Measurements from ENCODE around the gene FKBP8.
A peak's percentile ranks its signal among the peaks of the same experiment; 100 is the strongest.
"Not testable (repeated sequence)": the region's sequence is repeated elsewhere in the genome, so short reads cannot be mapped to it uniquely, and the experiment has no call there.

The FKBP8 gene

DNA sequence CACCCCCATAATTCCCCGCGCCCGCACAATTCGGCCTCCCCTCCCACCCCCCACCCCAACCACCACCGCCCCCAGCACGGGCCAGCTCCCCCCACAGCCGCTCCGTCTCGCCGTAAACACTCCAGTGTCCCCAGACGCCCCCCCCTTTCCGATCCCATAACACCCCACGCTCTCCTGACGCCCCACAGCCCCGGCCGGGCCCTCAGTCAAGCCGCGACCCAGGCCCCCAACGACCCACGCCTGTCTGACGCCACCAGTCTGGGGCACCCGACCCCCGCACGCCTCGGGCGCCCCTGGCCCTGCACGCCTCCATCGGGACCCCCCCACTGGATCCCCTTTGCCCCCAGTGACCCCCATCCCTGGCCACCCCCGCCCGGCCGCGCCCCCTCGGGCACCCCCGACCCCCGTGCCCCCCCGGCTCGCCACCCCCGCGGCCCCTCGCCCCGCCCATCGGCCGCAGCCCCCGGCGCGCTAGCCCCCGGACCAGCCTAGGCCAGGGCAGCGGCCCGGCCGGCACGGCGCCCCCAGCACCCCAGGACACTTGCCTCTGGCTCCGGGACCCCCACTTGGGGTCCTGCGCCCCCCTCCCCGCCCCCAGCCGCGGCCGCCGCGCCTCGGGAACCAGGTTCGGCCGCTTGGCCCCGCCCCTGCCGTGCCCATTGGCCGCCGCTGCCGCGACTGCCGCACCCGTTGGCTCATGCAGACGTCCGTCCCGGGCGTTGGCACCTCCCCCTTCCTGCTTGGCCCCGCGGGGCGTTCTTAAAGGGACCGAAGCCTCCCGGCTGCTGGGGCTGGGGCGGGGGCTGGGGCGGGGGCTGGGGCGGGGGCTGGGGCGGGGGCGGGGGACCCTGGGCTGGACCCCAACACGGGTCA, at the start of gene FKBP8:
TSS of gene FKBP8 (minus strand) at position 633 of the 873 bp plus-strand sequence. CDS start 1,603 bp downstream, outside the sequence.
- DNase-seq, result peak; percentile 83

DNA sequence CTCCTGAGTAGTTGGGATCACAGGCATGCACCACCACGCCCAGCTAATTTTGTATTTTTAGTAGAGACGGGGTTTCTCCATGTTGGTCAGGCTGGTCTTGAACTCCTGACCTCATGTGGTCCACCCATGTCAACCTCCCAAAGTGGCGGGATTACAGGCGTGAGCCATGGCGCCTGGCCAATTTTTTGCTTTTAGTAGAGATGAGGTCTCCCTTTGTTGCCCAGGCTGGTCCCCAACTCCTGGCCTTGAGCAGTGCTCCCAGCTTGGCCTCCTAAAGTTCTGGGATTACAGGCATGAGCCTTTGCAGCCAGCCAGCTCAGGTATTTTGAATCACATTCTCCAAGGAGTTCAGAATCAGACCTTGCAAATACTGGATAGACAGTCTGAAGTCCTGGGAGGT, 49.4 kb upstream of the FKBP8 start:
- DNase-seq, result not testable (repeated sequence)

DNA sequence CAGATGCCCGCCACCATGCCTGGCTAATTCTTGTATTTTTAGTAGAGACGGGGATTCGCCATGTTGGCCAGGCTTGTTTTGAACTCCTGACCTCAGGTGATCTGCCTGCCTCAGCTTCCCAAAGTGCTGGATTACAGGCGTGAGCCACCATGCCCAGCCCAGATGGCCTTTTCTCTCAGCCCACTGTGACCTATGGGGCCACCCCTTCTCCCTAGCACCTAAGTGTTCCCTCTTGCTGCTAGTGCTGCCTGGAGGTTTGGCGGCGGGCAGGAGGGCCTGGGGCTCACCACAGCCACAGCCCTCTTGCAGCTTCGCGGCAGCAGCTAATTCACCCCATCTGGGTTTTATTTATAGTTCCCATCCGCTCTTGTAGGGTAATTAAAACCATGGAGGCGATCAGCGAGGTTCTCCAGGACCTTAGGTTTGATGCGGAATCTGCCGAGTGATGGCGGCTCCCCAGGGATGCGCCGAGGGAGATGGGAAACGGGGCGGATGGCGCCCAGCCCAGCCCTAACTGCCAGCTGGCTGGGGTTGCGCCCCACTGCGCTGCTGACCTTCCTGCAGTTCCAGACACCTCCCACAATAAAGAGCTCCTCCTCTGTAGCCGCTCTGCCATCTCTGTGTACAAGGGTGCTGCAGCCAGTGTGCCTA, 48.5 kb upstream of the FKBP8 start:
- no peak for DNase-seq

DNA sequence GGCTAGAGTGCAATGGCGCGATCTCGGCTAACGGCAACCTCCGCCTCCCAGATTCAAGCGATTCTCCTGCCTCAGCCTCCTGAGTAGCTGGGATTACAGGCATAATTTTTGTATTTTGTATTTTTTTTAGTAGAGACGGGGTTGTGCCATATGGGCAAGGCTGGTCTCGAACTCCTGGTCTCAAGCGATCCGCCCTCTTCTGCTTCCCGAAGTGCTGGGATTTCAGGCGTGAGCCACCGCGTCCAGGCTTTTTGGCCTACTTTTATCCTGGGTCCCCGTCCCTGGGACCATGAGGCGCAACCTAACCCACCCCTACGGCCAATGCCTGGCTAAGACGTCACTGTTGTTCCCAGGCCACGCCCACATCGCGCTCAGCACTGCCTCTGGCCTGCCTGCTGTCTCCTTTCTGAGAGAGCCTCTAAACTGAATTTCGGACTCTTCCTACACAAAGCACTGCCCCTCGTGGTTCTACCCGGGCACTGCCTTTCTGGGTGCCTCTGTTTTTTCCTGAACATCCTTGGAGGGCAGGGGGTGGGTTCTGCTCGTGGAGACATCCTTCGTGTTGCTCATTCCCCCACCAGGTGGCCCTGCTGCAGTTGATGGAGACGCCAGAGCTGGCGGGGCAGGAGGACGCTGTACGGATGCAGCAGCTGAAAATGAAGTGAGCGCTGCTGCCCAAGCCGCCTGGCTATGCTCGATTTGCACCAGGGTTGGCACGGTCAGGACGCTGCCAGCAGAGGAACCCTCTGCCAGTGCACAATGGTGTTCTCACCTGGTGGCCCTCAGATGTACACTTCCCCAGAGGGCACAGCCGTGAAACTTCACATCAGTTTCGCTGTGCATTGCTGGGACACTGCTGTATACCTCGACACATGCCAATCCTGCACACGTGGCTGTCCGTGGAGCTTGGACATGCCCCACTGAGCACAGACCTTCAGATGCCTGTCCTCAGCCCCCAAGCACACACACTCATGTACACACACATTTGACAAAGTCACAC, 47.2 kb upstream of the FKBP8 start:
- peak; percentile 21 for DNase-seq

DNA sequence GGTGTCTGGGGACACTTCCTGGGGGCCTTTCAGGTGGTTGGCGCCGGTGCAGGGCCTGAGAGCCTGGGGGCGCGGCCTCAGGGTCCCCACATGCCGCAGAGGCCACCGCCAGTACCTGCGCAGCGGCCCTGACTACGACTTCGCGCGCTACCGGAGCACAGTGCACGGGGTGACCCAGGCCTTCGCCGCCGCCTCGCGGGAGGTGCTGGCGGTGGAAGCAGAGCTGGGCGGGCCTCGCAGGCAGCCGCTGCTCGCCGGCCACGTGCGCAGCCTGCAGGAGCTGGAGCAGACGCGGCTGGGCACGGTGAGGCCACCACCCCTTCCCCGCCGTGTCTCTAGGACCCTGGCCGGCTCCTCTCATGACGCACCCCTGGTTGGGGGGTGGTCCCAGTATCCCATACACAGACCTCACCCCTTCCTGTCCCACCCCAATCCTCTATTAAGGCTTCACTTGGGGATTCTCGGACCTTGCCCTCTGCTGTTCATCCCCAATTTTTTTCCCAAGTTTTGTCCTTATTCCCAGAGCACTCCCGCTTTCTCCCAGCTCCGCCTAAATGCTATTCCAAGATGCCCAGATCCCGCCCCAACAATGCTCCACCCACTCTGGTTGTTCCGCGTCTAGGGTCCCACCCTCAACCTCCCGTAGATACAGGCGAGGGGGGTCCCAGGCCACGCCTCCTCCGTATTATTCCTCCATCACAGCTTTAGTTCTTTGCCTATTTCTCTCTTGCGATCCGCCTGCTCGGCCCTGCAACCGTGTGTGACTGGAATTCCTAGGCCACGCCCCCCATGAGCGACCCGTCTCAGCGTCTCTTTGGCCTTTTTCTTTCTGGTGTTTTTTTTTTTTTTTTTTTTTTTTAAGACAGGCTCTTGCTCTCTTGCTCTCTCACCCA, 46.3 kb upstream of the FKBP8 start:
- DNase-seq, result peak; percentile 71

DNA sequence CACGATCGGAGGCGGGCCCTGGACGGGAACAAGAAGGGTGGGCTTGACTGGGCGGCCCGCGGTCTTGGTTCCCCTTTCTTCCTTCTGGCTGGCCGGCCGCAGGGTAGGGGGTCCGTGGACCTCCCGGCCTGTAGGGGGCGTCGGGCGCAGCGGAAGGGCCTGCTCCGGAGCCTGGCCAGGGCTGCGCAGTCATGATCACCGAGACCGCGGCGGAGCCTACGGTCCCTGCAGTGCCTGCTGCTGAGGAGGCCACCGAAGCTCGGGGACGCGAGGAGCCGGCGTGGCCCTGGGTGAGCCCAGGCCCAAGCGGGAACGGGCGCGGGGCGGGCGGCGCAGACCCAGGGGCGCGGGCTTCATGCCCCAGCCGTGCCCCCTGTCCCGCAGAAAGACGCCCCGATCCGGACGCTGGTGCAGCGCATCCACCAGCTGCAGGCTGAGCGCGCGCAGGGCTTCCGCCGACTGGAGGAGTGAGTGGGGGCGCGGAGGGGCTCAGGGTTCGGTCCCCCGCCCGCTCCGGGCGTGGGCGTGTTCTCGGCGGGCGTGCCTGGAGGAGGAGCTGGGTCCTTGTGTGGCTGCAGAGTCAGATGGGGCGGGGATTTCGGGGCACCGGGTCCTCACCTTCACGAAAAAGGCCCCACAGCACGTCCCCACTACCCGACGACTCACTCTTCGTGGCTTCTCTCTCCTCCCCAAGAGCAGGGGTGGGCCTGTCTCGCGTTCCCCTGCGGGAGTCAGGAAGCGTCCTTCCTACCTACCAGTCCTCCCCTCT, 45.4 kb upstream of the FKBP8 start, which contains the start of gene REX1BD:
TSS of gene REX1BD (plus strand) at position 188 of the 769 bp plus-strand sequence. CDS start at position 192, 4 bp downstream.
- DNase-seq, result peak; percentile 83

DNA sequence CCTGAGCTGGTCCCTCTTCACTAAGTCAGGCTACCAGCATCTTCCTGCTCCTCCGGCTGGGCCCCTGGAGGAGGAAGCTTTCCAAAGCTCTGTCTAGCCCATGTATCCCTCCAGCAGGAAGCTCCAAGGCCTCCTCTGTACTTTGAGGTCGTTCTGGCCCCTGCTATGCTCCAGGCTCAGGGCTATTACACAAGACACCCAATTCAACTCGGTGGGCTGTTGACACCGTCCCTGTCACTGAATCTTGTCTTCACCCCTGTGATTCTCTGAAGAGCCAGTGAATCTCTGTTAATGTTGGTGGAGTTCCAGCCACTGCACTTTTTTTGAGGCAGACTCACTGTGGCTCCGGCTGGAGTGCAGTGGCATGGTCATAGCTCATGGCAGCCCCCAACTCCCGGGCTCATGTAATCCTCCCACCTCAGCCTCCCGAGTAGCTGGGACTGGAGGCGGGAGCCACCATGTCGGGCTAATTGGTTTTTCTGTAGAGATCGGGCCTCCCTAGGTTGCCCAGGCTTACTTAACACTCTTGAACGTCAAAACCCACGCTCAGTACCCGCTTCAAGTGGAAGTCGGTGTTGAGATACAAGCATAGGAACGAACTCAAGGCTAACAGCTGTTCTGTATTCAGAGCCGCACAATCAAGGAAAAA, 44.7 kb upstream of the FKBP8 start:
- DNase-seq, result no peak

DNA sequence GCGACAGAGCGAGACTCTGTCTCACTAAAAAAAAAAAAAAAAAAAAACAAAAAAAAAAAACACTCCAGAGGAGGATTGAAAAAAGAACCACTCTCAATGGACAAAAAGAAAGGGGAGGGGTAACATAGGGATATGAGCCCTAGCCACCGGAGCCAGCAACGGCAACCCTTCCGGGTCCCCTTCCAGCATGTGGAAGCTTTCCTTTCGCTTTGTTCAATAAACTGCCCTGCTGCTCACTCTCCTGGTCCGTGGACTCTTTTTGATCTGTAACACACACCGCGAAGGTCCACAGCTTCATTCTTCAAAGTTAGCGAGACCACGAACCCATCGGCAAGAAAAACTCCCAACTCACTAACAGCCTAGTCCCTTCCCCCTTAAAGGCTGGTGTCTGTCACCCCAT, 44.2 kb upstream of the FKBP8 start:
- no peak for DNase-seq

DNA sequence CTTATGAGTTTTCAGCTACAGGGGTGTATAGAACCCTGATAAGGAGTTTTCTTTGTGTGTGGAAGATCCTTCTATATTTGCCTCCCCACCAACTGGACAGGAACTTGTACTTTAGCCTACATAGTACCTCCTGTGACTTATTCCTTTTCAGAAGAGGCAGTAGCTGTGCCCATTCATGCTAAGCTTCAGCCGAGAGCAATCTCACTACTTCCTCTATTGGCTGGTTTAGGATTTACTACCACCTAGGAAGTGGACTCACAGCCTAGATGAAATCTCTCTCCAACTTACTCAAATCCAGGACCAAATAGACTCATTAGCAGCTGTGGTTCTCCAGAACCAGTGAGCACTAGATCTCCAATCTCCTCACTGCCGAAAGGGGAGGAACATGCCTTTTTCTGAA, 42.9 kb upstream of the FKBP8 start:
- no peak for DNase-seq

DNA sequence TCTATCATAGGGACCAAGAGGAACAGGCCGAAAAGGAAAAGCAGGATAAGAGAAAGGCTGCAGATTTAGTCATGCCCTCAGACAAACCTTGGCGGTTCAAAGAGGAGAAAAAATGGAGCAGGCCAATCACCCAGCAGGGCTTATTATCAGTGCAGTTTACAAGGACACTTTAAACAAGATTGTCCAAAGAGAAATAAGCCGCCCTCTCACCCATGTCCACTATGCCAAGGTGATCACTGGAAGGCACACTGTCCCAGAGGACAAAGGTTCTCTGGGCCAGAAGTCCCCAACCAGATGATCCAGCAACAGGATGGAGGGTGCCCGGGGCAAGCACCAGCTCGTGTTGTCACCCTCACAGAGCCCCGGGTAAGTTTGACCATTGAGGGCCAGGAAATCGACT, 36.9 kb upstream of the FKBP8 start:
- DNase-seq, result no peak

DNA sequence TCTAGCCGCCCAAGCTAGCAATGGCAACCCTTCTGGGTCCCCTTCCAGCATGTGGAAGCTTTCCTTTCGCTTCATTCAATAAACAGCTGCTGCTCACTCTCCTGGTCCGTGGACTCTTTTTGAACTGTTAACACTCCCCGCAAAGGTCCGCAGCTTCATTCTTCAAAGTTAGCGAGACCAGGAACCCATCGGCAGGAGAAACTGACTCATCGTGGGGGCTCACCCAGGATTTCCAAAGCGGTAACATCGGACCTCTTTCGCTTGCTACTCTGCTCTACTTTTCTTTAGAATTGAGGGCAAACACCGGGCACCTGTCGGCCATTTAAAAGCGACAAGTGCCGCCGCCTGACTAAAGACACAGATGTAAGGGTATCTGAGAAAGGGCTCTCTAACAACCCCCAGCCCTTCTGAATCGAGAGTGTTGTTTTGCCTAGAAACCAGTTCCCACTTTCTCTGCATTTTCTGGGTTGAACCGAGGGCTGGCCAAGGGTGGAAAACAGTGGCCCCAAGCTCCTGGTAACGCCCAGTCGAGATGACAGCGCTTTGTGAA, 34.1 kb upstream of the FKBP8 start:
- DNase-seq, result no peak

DNA sequence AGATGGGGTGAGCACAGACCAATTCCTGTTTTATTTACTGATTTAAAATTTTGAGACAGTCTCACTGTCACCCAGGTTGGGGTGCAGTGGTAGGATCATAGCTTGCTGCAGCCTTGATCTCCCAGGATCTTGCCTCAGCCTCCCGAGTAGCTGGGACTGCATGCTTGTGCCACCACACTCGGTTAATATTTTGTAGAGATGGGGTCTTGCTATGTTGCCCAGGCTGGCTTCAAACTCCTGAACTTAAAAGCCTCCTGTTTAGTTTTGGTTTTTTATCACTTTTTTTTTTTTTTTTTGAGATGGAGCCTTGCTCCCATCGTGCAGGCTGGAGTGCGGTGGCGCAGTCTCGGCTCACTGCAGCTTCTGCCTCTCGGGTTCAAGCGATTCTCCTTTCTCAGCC, 33.0 kb upstream of the FKBP8 start:
- DNase-seq, result no peak

DNA sequence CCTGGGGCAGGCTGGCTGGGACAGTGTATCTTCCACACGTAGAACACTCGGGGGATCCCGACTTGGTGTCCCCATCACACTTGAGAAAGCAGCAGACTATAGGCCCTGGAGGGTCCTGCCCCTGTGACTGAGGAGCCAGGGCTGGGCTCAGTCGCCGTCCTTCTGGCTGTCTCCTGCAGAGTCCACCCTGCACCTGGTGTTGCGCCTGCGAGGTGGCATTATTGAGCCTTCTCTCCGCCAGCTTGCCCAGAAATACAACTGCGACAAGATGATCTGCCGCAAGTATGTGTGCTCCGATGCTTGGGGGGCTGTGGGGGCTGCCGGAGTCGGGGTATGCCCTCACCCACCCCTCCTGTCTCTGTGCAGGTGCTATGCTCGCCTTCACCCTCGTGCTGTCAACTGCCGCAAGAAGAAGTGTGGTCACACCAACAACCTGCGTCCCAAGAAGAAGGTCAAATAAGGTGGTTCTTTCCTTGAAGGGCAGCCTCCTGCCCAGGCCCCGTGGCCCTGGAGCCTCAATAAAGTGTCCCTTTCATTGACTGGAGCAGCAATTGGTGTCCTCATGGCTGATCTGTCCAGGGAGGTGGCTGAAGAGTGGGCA, 31.4 kb upstream of the FKBP8 start:
- no peak for DNase-seq

DNA sequence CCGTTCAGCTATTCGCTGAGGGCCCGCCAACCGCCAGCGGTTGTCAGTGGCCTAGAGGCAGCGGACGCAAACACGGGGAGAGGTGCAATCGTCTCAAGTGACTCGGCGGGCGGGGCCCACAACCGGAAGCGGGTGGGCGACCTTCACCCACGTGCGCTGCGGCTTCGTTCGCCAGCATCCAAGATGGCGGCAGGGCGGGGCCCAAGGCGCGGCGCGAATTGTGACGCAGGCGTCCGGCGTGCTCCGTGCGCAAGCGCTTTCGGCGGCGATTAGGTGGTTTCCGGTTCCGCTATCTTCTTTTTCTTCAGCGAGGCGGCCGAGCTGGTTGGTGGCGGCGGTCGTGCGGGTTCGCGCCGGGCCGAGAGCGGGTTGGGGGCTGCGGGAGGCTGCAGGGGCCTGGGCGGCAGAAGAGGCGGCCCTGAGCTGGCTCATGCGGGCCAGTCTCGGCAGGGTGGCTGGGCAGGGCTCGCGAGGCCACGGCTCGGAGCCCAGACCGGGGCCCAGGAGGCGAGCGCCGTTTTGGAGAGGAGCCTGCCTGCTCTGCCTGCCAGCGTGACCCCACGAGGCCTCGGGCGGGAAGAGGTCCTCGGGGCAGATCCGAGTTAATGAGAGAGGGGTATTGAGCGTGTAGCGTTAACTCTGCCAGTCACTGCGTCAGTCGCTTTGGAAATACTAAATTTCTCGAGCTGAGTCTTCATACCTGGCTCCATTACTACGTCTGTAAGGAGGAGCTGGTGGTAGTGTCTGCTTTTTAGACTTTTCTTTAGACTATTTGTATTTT, 28.4 kb upstream of the FKBP8 start, which contains the start of gene UBA52:
TSS of gene UBA52 (plus strand) at position 294 of the 781 bp plus-strand sequence. CDS start 1,444 bp downstream, outside the sequence.
- peak; percentile 97 for DNase-seq

DNA sequence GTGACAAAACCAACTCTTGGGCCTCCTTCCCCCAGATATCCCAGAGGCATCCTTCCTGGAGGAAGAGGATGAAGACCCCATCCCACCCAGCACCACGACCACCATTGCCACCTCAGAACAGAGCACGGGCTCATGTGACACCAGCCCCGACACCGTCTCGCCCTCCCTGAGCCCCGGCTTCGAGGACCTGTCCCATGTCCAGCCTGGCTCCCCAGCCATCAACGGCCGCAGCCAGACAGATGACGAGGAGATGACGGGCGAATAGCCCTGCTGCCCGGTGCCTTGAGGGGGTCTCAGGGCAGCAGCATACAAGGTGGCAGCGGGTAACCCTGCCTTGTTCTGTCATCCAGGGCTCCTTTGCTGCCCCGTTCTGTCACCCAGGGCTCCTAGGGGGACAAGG, 25.0 kb upstream of the FKBP8 start:
- no peak for DNase-seq

DNA sequence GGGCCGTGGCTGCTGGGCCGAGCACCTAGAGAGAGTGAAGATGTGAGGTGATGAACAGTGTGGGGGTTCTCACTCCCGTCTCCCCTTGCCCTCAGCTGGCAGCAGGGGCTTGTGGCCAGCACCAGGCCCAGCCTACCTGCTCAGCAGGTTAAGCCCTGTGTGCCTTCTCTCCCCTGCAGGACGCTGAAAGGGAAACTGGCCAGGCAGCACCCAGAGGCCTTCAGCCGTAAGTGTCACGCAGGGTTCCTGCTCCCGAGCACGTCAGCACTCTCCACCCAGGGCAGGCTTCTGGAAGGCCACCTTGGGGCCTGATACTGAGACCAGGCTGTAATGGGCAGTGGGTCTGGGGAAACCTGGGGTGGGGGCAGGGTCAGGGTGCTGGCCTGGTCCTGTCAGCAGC, 23.6 kb upstream of the FKBP8 start:
- DNase-seq, result no peak

DNA sequence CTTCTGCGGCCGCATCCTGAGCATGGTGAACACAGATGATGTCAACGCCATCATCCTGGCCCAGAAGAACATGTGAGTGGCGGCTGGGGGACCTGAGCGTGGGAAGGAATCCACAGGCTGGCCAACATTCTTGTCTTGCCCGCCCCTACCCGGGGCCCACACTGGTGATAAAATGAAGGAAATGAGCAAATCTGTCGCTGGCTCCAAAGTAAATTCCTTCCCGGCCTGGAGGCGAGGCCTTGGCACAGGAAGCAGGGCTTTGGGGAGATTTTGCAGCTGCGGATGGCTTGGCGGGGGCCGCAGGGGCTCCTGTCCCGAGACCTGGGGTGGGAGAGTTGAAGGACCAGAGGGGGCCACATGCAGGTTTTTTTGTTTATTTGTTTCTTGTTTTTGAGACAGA, 18.7 kb upstream of the FKBP8 start:
- DNase-seq, result no peak

DNA sequence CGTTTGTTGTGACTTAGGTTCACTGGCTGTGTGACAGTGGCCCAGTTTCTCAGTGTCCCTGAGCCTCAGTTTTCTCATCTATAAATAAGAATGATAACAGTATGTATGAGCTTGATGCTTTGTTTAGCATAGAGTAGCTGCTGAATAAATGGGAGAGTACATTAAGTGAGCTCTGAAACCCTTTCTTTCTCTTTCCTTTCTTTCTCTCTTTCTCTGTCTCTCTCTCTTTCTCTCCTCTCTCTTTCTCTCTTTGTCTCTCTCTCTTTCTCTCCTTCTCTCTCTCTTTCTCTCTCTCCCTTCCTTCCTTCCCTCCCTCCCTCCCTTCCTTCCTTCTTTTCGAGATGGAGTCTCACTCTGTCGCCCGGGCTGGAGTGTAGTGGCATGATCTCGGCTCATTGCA, 16.3 kb upstream of the FKBP8 start:
- no peak for DNase-seq

DNA sequence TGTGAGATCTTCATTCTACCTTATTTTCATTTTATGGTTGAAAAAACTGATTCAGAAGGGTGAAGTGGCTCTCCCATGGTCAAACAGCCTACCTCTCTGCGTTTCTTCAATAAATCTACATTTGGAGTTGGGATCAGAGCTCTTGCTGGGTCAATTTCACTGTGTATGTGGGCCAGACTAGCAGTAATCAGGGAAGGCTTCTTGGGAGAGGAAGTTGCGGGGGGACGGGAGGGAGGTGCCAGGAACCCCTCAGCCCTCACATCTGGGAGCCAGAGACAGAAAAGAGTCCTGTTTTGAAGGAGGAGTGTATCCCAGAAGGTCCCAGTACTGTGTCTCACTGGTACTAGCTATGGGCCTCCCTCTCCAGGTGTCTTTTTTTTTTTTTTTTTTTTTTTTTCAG, 15.2 kb upstream of the FKBP8 start:
- no peak for DNase-seq
